ENCODE data around the gene PRKG1. TPM values are rescaled to one million over a fixed set of nuclear protein-coding genes. Genes with fewer than 3 reads are reported as not detected.

The PRKG1 gene
- total RNA-seq, 1 experiment from 2014 or later, result 7.4 TPM

DNA sequence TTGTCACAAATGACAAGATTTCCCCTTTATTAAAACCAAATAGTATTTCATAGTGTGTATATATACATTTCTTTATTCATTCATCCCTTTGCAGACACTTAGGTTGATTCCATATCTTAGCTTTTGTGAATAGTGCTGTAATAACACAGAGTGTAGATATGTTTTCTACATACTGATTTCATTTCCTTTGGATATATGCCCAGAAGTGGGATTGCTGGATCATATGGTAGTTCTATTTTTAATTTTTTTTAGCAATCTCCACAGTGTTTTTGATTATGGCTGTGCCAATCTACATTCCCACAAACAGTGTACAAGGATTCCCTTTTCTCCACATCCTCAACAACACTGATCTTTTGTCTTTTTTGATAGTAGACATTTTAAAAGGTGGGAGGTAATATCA lies 578.7 kb downstream of the PRKG1 start:
- no peak overlapping the region for H3K4me2 ChIP-seq (ENCODE audit: low read length)

DNA sequence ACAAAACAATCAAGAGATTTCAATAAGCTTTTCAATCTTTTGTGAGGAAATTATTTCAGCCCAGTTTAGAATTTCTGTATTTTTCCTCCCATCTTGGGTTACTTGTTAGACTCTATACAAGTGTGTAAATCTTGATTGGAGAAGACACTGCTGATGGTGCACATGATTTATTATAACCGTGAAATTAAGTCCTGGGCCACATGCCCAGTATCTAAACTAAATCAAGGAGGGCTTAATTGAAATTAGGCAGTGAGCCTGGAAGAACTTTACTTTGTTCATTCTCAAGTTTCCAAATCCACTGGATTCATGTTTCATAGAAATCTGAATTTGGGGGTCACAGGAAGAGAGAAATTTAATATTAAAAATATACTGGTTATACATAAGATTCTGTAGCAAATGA lies 580.6 kb downstream of the PRKG1 start:
- H3K4me2 ChIP-seq (ENCODE audit: low read length), result no peak overlapping the region
- no peak for TF ChIP-seq EZH2phosphoT487 (IDR thresholded peaks at IDR 0.05; ENCODE audit: borderline replicate concordance, low read length)
- no peak for TF ChIP-seq EZH2 (IDR thresholded peaks at IDR 0.05; ENCODE audit: low read length, unreplicated experiment)
- no peak overlapping the region for H3K4me3 ChIP-seq (ENCODE audit: low read length)
- no peaks in the 10 kb centered on the region for H4K20me1 ChIP-seq (ENCODE audit: low read length)
- peaks cover 4% of the 10 kb centered on the region; the same call in 1 of the 2 replicates for H3K9me2 ChIP-seq (replicated peaks; ENCODE audit: low read length)
- H3K27me3 ChIP-seq (ENCODE audit: low read length), result no peaks in the 10 kb centered on the region
- no peak overlapping the region for H3K27ac ChIP-seq (ENCODE audit: low read length)
- ChIA-PET POLR2A (ENCODE audit: unreplicated experiment) (no interaction called here), CTCF (no interaction called here)
- intact Hi-C loops (cut with micrococcal nuclease), result no loop called here
- ATAC-seq (no peak), DNase-seq (no peak)
- H3K9me3 ChIP-seq (ENCODE audit: low read length), result no peaks in the 10 kb centered on the region
- H3K36me3 ChIP-seq (ENCODE audit: low read depth, low read length), result no peaks in the 10 kb centered on the region
- no TSS peak for BruUV-seq (replicated peaks)
- H3K79me2 ChIP-seq (ENCODE audit: low read length), result no peaks in the 10 kb centered on the region
- no peak overlapping the region for H2AFZ ChIP-seq (ENCODE audit: low read length)
- no peak overlapping the region for H3K9ac ChIP-seq (ENCODE audit: low read length)
- H3K4me1 ChIP-seq (ENCODE audit: insufficient read depth, low read length), result peaks cover 9% of the 10 kb centered on the region; the same call in 1 of the 2 replicates
- H3F3A ChIP-seq (ENCODE audit: low read length, unreplicated experiment), result no peaks in the 10 kb centered on the region

More for the DNA sequence above, 578.7 kb downstream of the PRKG1 start:
- Histone ChIP-seq H3K9ac (ENCODE audit: low read length) (no peak overlapping the region), H3K79me2 (ENCODE audit: low read length) (no peaks in the 10 kb centered on the region), H3F3A (ENCODE audit: low read length, unreplicated experiment) (no peaks in the 10 kb centered on the region), H3K36me3 (ENCODE audit: low read depth, low read length) (no peaks in the 10 kb centered on the region), H4K20me1 (ENCODE audit: low read length) (no peaks in the 10 kb centered on the region), H3K27ac (ENCODE audit: low read length) (no peak overlapping the region), H3K4me1 (ENCODE audit: insufficient read depth, low read length) (peaks cover 13% of the 10 kb centered on the region), H3K9me3 (ENCODE audit: low read length) (no peaks in the 10 kb centered on the region), H3K9me2 (replicated peaks; ENCODE audit: low read length) (no peaks in the 10 kb centered on the region), H2AFZ (ENCODE audit: low read length) (no peak overlapping the region), H3K27me3 (ENCODE audit: low read length) (no peaks in the 10 kb centered on the region), H3K4me3 (ENCODE audit: low read length) (no peak overlapping the region)
- ATAC-seq, result no peak
- no peak for DNase-seq
- TF ChIP-seq EZH2phosphoT487 (IDR thresholded peaks at IDR 0.05; ENCODE audit: borderline replicate concordance, low read length) (no peak), EZH2 (IDR thresholded peaks at IDR 0.05; ENCODE audit: low read length, unreplicated experiment) (no peak)
- TF ChIP-seq, protein P1, sequence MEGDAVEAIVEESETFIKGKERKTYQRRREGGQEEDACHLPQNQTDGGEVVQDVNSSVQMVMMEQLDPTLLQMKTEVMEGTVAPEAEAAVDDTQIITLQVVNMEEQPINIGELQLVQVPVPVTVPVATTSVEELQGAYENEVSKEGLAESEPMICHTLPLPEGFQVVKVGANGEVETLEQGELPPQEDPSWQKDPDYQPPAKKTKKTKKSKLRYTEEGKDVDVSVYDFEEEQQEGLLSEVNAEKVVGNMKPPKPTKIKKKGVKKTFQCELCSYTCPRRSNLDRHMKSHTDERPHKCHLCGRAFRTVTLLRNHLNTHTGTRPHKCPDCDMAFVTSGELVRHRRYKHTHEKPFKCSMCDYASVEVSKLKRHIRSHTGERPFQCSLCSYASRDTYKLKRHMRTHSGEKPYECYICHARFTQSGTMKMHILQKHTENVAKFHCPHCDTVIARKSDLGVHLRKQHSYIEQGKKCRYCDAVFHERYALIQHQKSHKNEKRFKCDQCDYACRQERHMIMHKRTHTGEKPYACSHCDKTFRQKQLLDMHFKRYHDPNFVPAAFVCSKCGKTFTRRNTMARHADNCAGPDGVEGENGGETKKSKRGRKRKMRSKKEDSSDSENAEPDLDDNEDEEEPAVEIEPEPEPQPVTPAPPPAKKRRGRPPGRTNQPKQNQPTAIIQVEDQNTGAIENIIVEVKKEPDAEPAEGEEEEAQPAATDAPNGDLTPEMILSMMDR (conservative IDR thresholded peaks at IDR 0.05; ENCODE audit: low read depth, low read length), result no peak
- CTCF ChIA-PET, result no interaction called here
- intact Hi-C loops (cut with micrococcal nuclease), result no loop called here
- POLR2A ChIA-PET (ENCODE audit: unreplicated experiment), result no interaction called here
- no TSS peak for BruUV-seq (replicated peaks)

DNA sequence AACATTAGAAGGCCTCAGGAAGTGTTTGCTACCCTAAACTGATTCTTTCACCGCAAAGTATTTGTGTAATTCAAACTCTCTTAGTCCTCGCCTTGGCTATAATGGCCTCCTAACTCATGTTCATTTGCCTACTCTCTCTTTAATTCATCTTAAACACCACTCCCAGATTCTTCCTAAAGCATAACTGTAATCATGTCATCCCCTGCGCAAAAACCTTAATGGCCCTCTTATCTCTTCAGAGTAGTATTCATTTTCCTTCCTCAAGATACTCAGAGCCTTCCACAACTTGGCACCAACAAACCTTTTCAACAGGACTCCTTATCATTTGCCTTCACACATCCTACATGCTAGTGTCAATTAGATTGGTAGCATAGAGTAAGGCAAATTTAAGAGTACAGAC lies 582.2 kb downstream of the PRKG1 start:
- no TSS peak for BruUV-seq (replicated peaks)
- Histone ChIP-seq H4K20me1 (ENCODE audit: low read length) (no peaks in the 10 kb centered on the region), H3K27ac (ENCODE audit: low read length) (no peak overlapping the region), H3K9me2 (replicated peaks; ENCODE audit: low read length) (peaks cover 4% of the 10 kb centered on the region; the same call in 1 of the 2 replicates), H3K27me3 (ENCODE audit: low read length) (no peaks in the 10 kb centered on the region), H3K36me3 (ENCODE audit: low read depth, low read length) (no peaks in the 10 kb centered on the region), H3K79me2 (ENCODE audit: low read length) (no peaks in the 10 kb centered on the region), H3K4me2 (ENCODE audit: low read length) (no peak overlapping the region), H3K9ac (ENCODE audit: low read length) (no peak overlapping the region), H3F3A (ENCODE audit: low read length, unreplicated experiment) (no peaks in the 10 kb centered on the region), H3K4me1 (ENCODE audit: insufficient read depth, low read length) (peaks cover 9% of the 10 kb centered on the region; the same call in 1 of the 2 replicates), H3K9me3 (ENCODE audit: low read length) (no peaks in the 10 kb centered on the region), H2AFZ (ENCODE audit: low read length) (no peak overlapping the region), H3K4me3 (ENCODE audit: low read length) (no peak overlapping the region)
- no peak for ATAC-seq
- no peak for TF ChIP-seq EZH2 (IDR thresholded peaks at IDR 0.05; ENCODE audit: low read length, unreplicated experiment)
- no peak for TF ChIP-seq EZH2phosphoT487 (IDR thresholded peaks at IDR 0.05; ENCODE audit: borderline replicate concordance, low read length)
- TF ChIP-seq, protein P1 (conservative IDR thresholded peaks at IDR 0.05; ENCODE audit: low read depth, low read length), result no peak
- POLR2A ChIA-PET (ENCODE audit: unreplicated experiment), result no interaction called here
- no peak for DNase-seq
- intact Hi-C loops (cut with micrococcal nuclease), result no loop called here
- CTCF ChIA-PET, result no interaction called here
